ENCODE results near the gene ACOT8. TPM values are rescaled to one million over a fixed set of nuclear protein-coding genes. Genes with fewer than 3 reads are reported as not detected.

ACOT8 gene
- total and polyA plus RNA-seq, 12 donors, result 33.7 to 134 (median 62.5) TPM

- DNase-seq, result no peak
- TF ChIP-seq POLR2A (IDR thresholded peaks at IDR 0.05) (no peak), CTCF (IDR thresholded peaks at IDR 0.05) (no peak)
- 93 to 100% (median 95%) methylated on average over 4 of the region's 4 CpGs for WGBS, 4 donors
- intact Hi-C loops (cut with DNase I), result no loop called here
- Histone ChIP-seq H3K36me3 (replicated peaks in 1 of 2) (no peaks in the 10 kb centered on the region), H3K27me3 (no peaks in the 10 kb centered on the region), H3K9me3 (replicated peaks in 1 of 3) (no peaks in the 10 kb centered on the region), H3K4me1 (replicated peaks in 1 of 2) (peaks cover 3 to 18% of the 10 kb centered on the region in 2 donors), H3K4me3 (no peak overlapping the region), H3K27ac (no peak overlapping the region)
These were observed 37.7 kb downstream of the ACOT8 start for GRCh38 chr20:45819466-45819865.

GRCh38 chr20:45818239-45818638 lies 39.0 kb downstream of the ACOT8 start:
- intact Hi-C loops (cut with DNase I), result no loop called here
- no peak for DNase-seq
- no peaks in the 10 kb centered on the region for H3K27me3 ChIP-seq
- H3K4me1 ChIP-seq (replicated peaks in 1 of 2), result peaks cover 2 to 8% of the 10 kb centered on the region in 2 donors
- TF ChIP-seq CTCF (IDR thresholded peaks at IDR 0.05) (no peak), POLR2A (IDR thresholded peaks at IDR 0.05) (no peak)
- no peak overlapping the region for H3K27ac ChIP-seq
- H3K9me3 ChIP-seq (replicated peaks in 1 of 3), result no peaks in the 10 kb centered on the region
- no peak overlapping the region for H3K4me3 ChIP-seq
- H3K36me3 ChIP-seq (replicated peaks in 1 of 2), result no peaks in the 10 kb centered on the region
- WGBS, 4 donors, result 55 to 74% (median 61%) methylated on average over 3 of the region's 3 CpGs

GRCh38 chr20:45817376-45818194 lies 39.6 kb downstream of the ACOT8 start:
- no peaks in the 10 kb centered on the region for H3K36me3 ChIP-seq (replicated peaks in 1 of 2)
- peaks cover 3 to 5% of the 10 kb centered on the region in 2 donors for H3K4me1 ChIP-seq (replicated peaks in 1 of 2)
- H3K27me3 ChIP-seq, result no peaks in the 10 kb centered on the region
- TF ChIP-seq POLR2A (IDR thresholded peaks at IDR 0.05), result no peak
- no peak for TF ChIP-seq CTCF (IDR thresholded peaks at IDR 0.05)
- H3K9me3 ChIP-seq (replicated peaks in 1 of 3), result no peaks in the 10 kb centered on the region
- intact Hi-C loops (cut with DNase I), result no loop called here
- peak overlapping the region in 1 of 5 donors; percentile 1 for H3K27ac ChIP-seq
- 66 to 88% (median 74%) methylated on average over 5 to 9 of the region's 9 CpGs for WGBS, 4 donors
- H3K4me3 ChIP-seq, result no peak overlapping the region
- no peak for DNase-seq

- Histone ChIP-seq H3K4me3 (no peak overlapping the region), H3K36me3 (replicated peaks in 1 of 2) (no peaks in the 10 kb centered on the region), H3K27ac (no peak overlapping the region), H3K4me1 (replicated peaks in 1 of 2) (peaks cover 5 to 7% of the 10 kb centered on the region in 2 donors), H3K27me3 (no peaks in the 10 kb centered on the region), H3K9me3 (replicated peaks in 1 of 3) (no peaks in the 10 kb centered on the region)
- WGBS, 4 donors, result 93 to 97% (median 94%) methylated on average over 3 of the region's 3 CpGs
- intact Hi-C loops (cut with DNase I), result no loop called here
- TF ChIP-seq POLR2A (IDR thresholded peaks at IDR 0.05) (no peak), CTCF (IDR thresholded peaks at IDR 0.05) (no peak)
- no peak for DNase-seq
These were observed 40.2 kb downstream of the ACOT8 start for GRCh38 chr20:45816951-45817350.
